ENCODE measurements around the gene CRX. TPM values are rescaled to one million over a fixed set of nuclear protein-coding genes. Genes with fewer than 3 reads are reported as not detected.

Gene CRX
- total and polyA plus RNA-seq, 2 of the 13 experiments (the other 11 are each of a cell fraction or from before 2014, with no cell fraction given): not detected

DNA sequence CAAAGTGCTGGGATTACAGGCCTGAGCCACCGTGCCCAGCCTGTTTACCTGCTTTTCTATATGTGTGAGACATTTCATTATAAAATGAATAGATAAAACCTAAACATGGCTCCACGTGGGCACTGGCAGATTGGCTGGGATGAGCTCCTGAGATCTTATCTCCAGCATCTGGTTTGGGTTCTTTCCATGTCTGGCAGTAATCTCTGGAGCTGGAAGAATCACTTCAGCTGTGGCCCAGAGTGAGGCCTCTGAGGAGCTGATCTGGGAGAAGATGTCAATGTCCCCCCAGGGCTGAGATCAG, 69.8 kb downstream of the CRX start:
- Histone ChIP-seq H3K4me2 (ENCODE audit: low read depth, low read length) (peak overlapping the region; percentile 86), H3K4me1 (ENCODE audit: insufficient read depth, low read length) (peaks cover 78% of the 10 kb centered on the region), H3K36me3 (replicated peaks in 1 of 2; ENCODE audit: control insufficient read depth in 1 of 2, insufficient read depth in 2 of 2, low read length in 2 of 2) (no peaks in the 10 kb centered on the region), H3K9me3 (ENCODE audit: low read length) (no peaks in the 10 kb centered on the region), H3K79me2 (ENCODE audit: insufficient read depth, low read length) (no peaks in the 10 kb centered on the region), H3K27me3 (ENCODE audit: control insufficient read depth in 1 of 2, insufficient read depth in 2 of 2, low read length in 2 of 2) (no peaks in the 10 kb centered on the region), H3K9ac (ENCODE audit: insufficient read depth, low read depth, low read length) (peak overlapping the region; percentile 89), H3K4me3 (replicated peaks in 1 of 3; ENCODE audit: insufficient read depth in 1 of 3, low read depth in 2 of 3, low read length in 3 of 3) (peak overlapping the region in 2 of 3 experiments; percentile 18 to 47; a peak in 4 of 6 replicates), H3K27ac (ENCODE audit: extremely low read length, insufficient read depth, low read length) (peak overlapping the region; percentile 99), H2AFZ (ENCODE audit: low read length) (no peak overlapping the region), H4K20me1 (ENCODE audit: insufficient read depth, low read length) (no peaks in the 10 kb centered on the region)
- WGBS (ENCODE audit: low lambda C conversion rate): 14% methylated on average over 2 of the region's 2 CpGs
- CTCF ChIA-PET (ENCODE audit: low intra/inter-chr PET ratio, low total read pairs): no interaction called here
- TSS peak; percentile 98 for BruUV-seq (replicated peaks)
- POLR2A ChIA-PET: interaction anchor here (0.7 to 1.5 kb wide), 4 partner anchors 10 to 635 kb away, joined by 3 to 6 read pairs (median 4); partner anchors contain the start of genes CCDC9 and NAPA
- peak; percentile 40; the same call in 2 of the 3 replicates for ATAC-seq
- FAIRE-seq: no peak
- in situ Hi-C loops (cut with HindIII; ENCODE audit: extremely low pct_ligation_motif_present, low pct_unique_long_range_greater_than_20kb) (no loop called here), intact Hi-C loops (cut with micrococcal nuclease; ENCODE audit: unreplicated experiment) (no loop called here)
- DNase-seq (ENCODE audit: low spot score): no peak
- TF ChIP-seq, protein P1, sequence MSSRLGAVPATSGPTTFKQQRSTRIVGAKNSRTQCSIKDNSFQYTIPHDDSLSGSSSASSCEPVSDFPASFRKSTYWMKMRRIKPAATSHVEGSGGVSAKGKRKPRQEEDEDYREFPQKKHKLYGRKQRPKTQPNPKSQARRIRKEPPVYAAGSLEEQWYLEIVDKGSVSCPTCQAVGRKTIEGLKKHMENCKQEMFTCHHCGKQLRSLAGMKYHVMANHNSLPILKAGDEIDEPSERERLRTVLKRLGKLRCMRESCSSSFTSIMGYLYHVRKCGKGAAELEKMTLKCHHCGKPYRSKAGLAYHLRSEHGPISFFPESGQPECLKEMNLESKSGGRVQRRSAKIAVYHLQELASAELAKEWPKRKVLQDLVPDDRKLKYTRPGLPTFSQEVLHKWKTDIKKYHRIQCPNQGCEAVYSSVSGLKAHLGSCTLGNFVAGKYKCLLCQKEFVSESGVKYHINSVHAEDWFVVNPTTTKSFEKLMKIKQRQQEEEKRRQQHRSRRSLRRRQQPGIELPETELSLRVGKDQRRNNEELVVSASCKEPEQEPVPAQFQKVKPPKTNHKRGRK (CRISPR knock-in tag; IDR thresholded peaks at IDR 0.05): no peak
- TF ChIP-seq PHF20 (CRISPR knock-in tag; IDR thresholded peaks at IDR 0.05) (peak; percentile 38; the same call in 1 of the 2 replicates), ETV5 (CRISPR knock-in tag; IDR thresholded peaks at IDR 0.05; ENCODE audit: borderline replicate concordance) (no peak), ZNF557 (CRISPR knock-in tag; IDR thresholded peaks at IDR 0.05) (no peak), ZNF883 (CRISPR knock-in tag; IDR thresholded peaks at IDR 0.05; ENCODE audit: not compliant biosample characterization) (no peak), HDAC1 (CRISPR knock-in tag; IDR thresholded peaks at IDR 0.05) (0 out of 2 replicates have a peak, but pooled peaks have one; percentile 18), TARDBP (CRISPR knock-in tag; IDR thresholded peaks at IDR 0.05) (no peak), ZNF501 (CRISPR knock-in tag; IDR thresholded peaks at IDR 0.05) (peak; percentile 45; the same call in 1 of the 2 replicates), KMT2B (CRISPR knock-in tag; IDR thresholded peaks at IDR 0.05) (no peak), ADNP (CRISPR knock-in tag; IDR thresholded peaks at IDR 0.05) (0 out of 2 replicates have a peak, but pooled peaks have one; percentile 5), U2AF1 (optimal IDR thresholded peaks at IDR 0.05; ENCODE audit: low read depth, low read length) (no peak), SMARCE1 (IDR thresholded peaks at IDR 0.05; ENCODE audit: borderline replicate concordance) (no peak), ZNF660 (CRISPR knock-in tag; IDR thresholded peaks at IDR 0.05; ENCODE audit: borderline replicate concordance, low read depth) (no peak), ZSCAN25 (CRISPR knock-in tag; IDR thresholded peaks at IDR 0.05) (0 out of 2 replicates have a peak, but pooled peaks have one; percentile 40), ZNF224 (CRISPR knock-in tag; IDR thresholded peaks at IDR 0.05) (peak; percentile 53; the same call in 1 of the 2 replicates), IKZF4 (CRISPR knock-in tag; IDR thresholded peaks at IDR 0.05; ENCODE audit: borderline replicate concordance, low read depth, not compliant biosample characterization) (peak; percentile 17), SAFB2 (CRISPR knock-in tag; IDR thresholded peaks at IDR 0.05; ENCODE audit: borderline replicate concordance, low read depth) (no peak), ZNF207 (IDR thresholded peaks at IDR 0.05; ENCODE audit: borderline replicate concordance) (no peak), ZNF296 (CRISPR knock-in tag; conservative IDR thresholded peaks at IDR 0.05) (no peak), MEF2D (CRISPR knock-in tag; IDR thresholded peaks at IDR 0.05) (peak; percentile 36; the same call in 1 of the 2 replicates), KDM2A (CRISPR knock-in tag; IDR thresholded peaks at IDR 0.05; ENCODE audit: borderline replicate concordance, low read depth) (no peak), ZNF841 (CRISPR knock-in tag; IDR thresholded peaks at IDR 0.05; ENCODE audit: borderline replicate concordance) (no peak), PPARG (CRISPR knock-in tag; conservative IDR thresholded peaks at IDR 0.05) (no peak), KDM1A (CRISPR knock-in tag; IDR thresholded peaks at IDR 0.05) (no peak), NCOA1 (CRISPR knock-in tag; IDR thresholded peaks at IDR 0.05) (no peak)
- TF ChIP-seq, protein P2, sequence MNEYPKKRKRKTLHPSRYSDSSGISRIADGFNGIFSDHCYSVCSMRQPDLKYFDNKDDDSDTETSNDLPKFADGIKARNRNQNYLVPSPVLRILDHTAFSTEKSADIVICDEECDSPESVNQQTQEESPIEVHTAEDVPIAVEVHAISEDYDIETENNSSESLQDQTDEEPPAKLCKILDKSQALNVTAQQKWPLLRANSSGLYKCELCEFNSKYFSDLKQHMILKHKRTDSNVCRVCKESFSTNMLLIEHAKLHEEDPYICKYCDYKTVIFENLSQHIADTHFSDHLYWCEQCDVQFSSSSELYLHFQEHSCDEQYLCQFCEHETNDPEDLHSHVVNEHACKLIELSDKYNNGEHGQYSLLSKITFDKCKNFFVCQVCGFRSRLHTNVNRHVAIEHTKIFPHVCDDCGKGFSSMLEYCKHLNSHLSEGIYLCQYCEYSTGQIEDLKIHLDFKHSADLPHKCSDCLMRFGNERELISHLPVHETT (CRISPR knock-in tag; conservative IDR thresholded peaks at IDR 0.05): no peak

All from HepG2 (cell line).